Measurements from ENCODE around the gene ADAP1. TPM values are rescaled to one million over a fixed set of nuclear protein-coding genes. Genes with fewer than 3 reads are reported as not detected.

The ADAP1 gene
- total RNA-seq, 1 donor from 2014 or later: 0.30 TPM

GRCh38 chr7:937856-938484 lies 16.5 kb downstream of the ADAP1 start:
- TF ChIP-seq EZH2phosphoT487 (IDR thresholded peaks at IDR 0.05) (no peak), EZH2 (IDR thresholded peaks at IDR 0.05) (no peak), CTCF (IDR thresholded peaks at IDR 0.05) (no peak)
- H3K36me3 Mint-ChIP-seq: no peaks in the 10 kb centered on the region
- Histone ChIP-seq H2AFZ (replicated peaks) (no peak overlapping the region), H3K4me1 (no peaks in the 10 kb centered on the region), H3K4me2 (no peak overlapping the region), H3K36me3 (no peaks in the 10 kb centered on the region), H3K27ac (no peak overlapping the region), H3K27me3 (peaks cover 24% of the 10 kb centered on the region), H3K4me3 (no peak overlapping the region), H3K9me3 (ENCODE audit: low read depth) (no peaks in the 10 kb centered on the region), H3F3A (ENCODE audit: low read depth) (no peaks in the 10 kb centered on the region), H4K20me1 (ENCODE audit: low read depth) (no peaks in the 10 kb centered on the region), H3K79me2 (ENCODE audit: low read depth) (no peaks in the 10 kb centered on the region), H3K9ac (no peak overlapping the region)
- peaks cover 4% of the 10 kb centered on the region for H3K4me1 Mint-ChIP-seq
- peaks cover 14% of the 10 kb centered on the region for H3K27me3 Mint-ChIP-seq (ENCODE audit: insufficient read depth, low read depth)
- DNase-seq (ENCODE audit: low spot score): no peak
- no peak overlapping the region for H3K27ac Mint-ChIP-seq
- no peak overlapping the region for H3K4me3 Mint-ChIP-seq
- peaks cover 12% of the 10 kb centered on the region for H3K9me3 Mint-ChIP-seq

- Histone ChIP-seq H2AFZ (replicated peaks) (no peak overlapping the region), H3F3A (ENCODE audit: low read depth) (no peaks in the 10 kb centered on the region), H4K20me1 (ENCODE audit: low read depth) (no peaks in the 10 kb centered on the region), H3K27me3 (peaks cover 17% of the 10 kb centered on the region), H3K79me2 (ENCODE audit: low read depth) (no peaks in the 10 kb centered on the region), H3K36me3 (no peaks in the 10 kb centered on the region), H3K9ac (no peak overlapping the region), H3K27ac (no peak overlapping the region), H3K4me1 (no peaks in the 10 kb centered on the region), H3K4me2 (no peak overlapping the region), H3K4me3 (no peak overlapping the region), H3K9me3 (ENCODE audit: low read depth) (no peaks in the 10 kb centered on the region)
- no peak for DNase-seq (ENCODE audit: low spot score)
- H3K4me3 Mint-ChIP-seq: no peak overlapping the region
- H3K9me3 Mint-ChIP-seq: peaks cover 12% of the 10 kb centered on the region
- H3K4me1 Mint-ChIP-seq: peaks cover 4% of the 10 kb centered on the region
- no peaks in the 10 kb centered on the region for H3K36me3 Mint-ChIP-seq
- H3K27me3 Mint-ChIP-seq (ENCODE audit: insufficient read depth, low read depth): peaks cover 9% of the 10 kb centered on the region
- H3K27ac Mint-ChIP-seq: peak overlapping the region; percentile 66
- TF ChIP-seq EZH2phosphoT487 (IDR thresholded peaks at IDR 0.05): no peak
- TF ChIP-seq CTCF (IDR thresholded peaks at IDR 0.05): no peak
- TF ChIP-seq EZH2 (IDR thresholded peaks at IDR 0.05): no peak
These were observed 18.0 kb downstream of the ADAP1 start for GRCh38 chr7:936386-937054.

- H3K4me3 Mint-ChIP-seq: no peak overlapping the region
These were observed 18.6 kb downstream of the ADAP1 start for GRCh38 chr7:935874-936385.

More at GRCh38 chr7:935874-936385, 18.6 kb downstream of the ADAP1 start:
- Mint-ChIP-seq H3K27ac (no peak overlapping the region), H3K9me3 (peaks cover 10% of the 10 kb centered on the region), H3K4me1 (peaks cover 4% of the 10 kb centered on the region), H3K36me3 (no peaks in the 10 kb centered on the region), H3K27me3 (ENCODE audit: insufficient read depth, low read depth) (peaks cover 4% of the 10 kb centered on the region)
- no peak overlapping the region for H3K27ac ChIP-seq
- no peak overlapping the region for H3K9ac ChIP-seq
- no peaks in the 10 kb centered on the region for H3K9me3 ChIP-seq (ENCODE audit: low read depth)
- no peaks in the 10 kb centered on the region for H3K79me2 ChIP-seq (ENCODE audit: low read depth)
- peaks cover 11% of the 10 kb centered on the region for H3K27me3 ChIP-seq
- no peak for DNase-seq (ENCODE audit: low spot score)
- no peak overlapping the region for H3K4me2 ChIP-seq
- no peaks in the 10 kb centered on the region for H3K36me3 ChIP-seq
- no peaks in the 10 kb centered on the region for H3K4me1 ChIP-seq
- no peak overlapping the region for H3K4me3 ChIP-seq
- H3F3A ChIP-seq (ENCODE audit: low read depth): no peaks in the 10 kb centered on the region
- H4K20me1 ChIP-seq (ENCODE audit: low read depth): no peaks in the 10 kb centered on the region
- TF ChIP-seq EZH2phosphoT487 (IDR thresholded peaks at IDR 0.05): no peak
- no peak for TF ChIP-seq CTCF (IDR thresholded peaks at IDR 0.05)
- no peak for TF ChIP-seq EZH2 (IDR thresholded peaks at IDR 0.05)
- no peak overlapping the region for H2AFZ ChIP-seq (replicated peaks)
